D721Med (cell line): ENCODE results near the gene FAM20B.

ENCODE experiments used
- DNase-seq: peaks from one replicate; pipeline ENCODE4 v3.0.0; 2011; ENCODE audit warnings: low spot score; ENCODE audit not compliant: insufficient read length
- FAIRE-seq: peaks from 2 replicates; lab custom pipeline; 2011; peaks lifted over from hg19 to GRCh38; lab: Jason Lieb, UNC
- CTCF ChIP-seq: IDR thresholded peaks from 2 replicates; pipeline ENCODE4 v1.5.1; 2012; ENCODE audit warnings: mild to moderate bottlenecking, control low read depth; ENCODE audit not compliant: insufficient read depth; ENCODE audit errors: missing control alignments

FAM20B gene

GRCh38 chr1:179083533-179083932 lies 57.8 kb downstream of the FAM20B start:
- FAIRE-seq (no peak), DNase-seq (no peak)
- no peak for TF ChIP-seq CTCF

GRCh38 chr1:179087665-179088064 lies 62.0 kb downstream of the FAM20B start:
- DNase-seq (no peak), FAIRE-seq (no peak)
- no peak for TF ChIP-seq CTCF

GRCh38 chr1:179089827-179090482 lies 64.3 kb downstream of the FAM20B start:
- TF ChIP-seq CTCF, result no peak
- DNase-seq (no peak), FAIRE-seq (no peak)

- DNase-seq (no peak), FAIRE-seq (no peak)
- TF ChIP-seq CTCF, result no peak
These were observed 64.8 kb downstream of the FAM20B start for GRCh38 chr1:179090522-179090921.

- no peak for TF ChIP-seq CTCF
- DNase-seq (no peak), FAIRE-seq (no peak)
These were observed 65.2 kb downstream of the FAM20B start for GRCh38 chr1:179090923-179091322.

- no peak for FAIRE-seq
These were observed 66.0 kb downstream of the FAM20B start for GRCh38 chr1:179091691-179092165.

More at GRCh38 chr1:179091691-179092165, 66.0 kb downstream of the FAM20B start:
- TF ChIP-seq CTCF, result no peak
- DNase-seq, result no peak
